HG03025 (cell line): Measurements from ENCODE around the gene ROCK1.
"Not testable (repeated sequence)": the region's sequence is repeated elsewhere in the genome, so short reads cannot be mapped to it uniquely, and the experiment has no call there.

Source experiments
- ATAC-seq: cut with Tn5 transposase; IDR thresholded peaks from one replicate; pipeline ENCODE4 v1.9.1; 2021; ENCODE audit warnings: mild to moderate bottlenecking, moderate library complexity; ENCODE audit not compliant: unreplicated experiment, low FRiP score

ROCK1 gene

DNA sequence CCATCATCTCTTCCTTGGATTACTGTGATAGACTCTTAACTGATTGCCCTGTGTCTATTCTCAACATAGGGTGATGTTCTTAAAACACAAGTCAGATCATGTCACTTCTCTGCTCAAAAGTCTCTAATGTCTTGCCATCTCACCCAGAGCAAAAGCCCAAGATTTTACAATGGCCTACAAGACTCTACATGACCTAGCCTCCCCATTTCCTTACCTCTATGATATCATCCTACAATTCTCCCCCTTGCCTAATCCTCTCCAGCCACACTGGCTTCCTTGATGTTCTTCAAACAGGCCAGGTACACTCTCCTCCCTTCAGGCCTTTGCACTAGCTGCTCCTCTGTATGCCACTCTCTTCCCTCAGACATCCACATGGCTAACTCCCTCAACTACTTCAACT is 55.1 kb downstream of the ROCK1 start:
- no peak for ATAC-seq

DNA sequence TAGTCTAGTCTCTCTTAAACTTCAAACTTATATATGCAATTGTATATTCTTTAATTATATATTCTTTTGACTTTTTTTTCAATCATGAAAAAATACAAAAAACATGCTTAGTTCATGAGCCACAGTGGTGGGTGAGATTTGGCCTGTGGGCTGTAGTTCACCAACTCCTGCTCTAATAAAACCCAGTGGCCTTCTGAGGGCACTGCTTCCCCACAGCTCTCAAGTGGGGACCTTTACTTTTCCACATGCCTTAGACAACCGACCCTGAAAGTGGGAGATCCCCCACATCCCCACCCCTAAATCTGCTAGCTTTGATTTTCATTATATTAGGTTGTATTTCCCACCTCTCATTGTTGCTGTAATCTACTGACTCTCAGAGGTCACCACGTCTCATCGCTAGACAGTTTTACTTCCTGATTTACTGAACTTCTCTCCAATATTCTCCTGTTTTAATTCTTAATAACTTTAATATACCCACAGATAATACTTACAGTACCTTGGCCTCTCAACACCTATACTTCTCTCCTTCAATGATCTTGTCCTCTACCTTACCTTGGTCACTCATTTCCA is 57.3 kb downstream of the ROCK1 start:
- ATAC-seq = no peak

DNA sequence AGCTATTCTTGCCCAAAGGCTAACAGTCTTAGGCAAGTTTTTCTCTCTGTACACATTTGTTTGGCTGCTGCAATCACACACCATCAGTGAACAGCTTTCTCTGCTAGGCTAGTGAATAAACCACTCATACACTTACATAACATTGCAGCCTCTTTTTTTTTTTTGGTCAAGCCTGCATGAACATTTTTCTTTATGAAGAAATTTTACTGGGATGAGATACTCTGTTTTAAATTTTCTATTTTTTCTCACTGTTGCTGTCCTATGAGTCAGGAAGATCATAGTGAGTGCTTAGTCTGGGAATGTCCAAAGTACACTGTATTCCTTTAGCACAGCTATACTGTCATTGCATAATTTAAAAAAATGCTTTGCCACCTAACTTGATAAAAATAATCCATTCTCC is 58.5 kb downstream of the ROCK1 start:
- ATAC-seq = no peak

DNA sequence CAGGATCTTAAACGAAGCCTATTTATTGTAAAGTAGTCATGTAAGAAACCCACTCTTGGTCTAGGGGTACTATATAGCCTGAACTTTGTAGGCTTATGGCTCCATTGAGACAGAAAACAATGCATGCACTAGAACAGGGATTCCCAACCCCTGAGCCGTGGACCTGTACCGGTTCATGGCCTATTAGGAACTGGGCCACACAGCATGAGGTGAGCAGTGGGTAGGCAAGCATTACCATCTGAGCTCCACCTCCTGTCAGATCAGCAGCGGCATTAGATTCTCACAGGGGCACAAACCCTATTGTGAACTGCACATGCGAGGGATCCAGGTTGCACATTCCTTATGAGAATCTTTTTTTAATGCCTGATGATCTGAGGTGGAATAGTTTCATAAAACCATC is 59.2 kb downstream of the ROCK1 start:
- ATAC-seq = no peak

DNA sequence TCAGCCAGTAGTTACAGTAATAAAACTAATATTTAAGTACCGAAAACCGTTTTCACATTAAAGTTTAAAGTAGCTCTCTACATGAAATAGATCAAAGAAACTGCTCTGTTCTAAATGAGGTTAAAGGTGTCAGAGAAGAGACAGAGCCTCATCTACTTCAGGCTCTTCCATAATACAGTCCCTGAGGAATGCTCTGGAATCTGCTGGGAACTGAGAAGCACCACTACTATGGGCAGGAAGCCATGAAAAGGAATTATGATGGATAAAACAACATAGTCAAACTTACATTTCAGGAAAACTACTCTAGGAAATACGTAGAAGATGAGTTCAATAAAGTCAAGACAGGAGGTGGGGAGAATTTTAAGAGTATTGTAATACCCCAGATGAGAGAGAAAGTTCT is 60.0 kb downstream of the ROCK1 start:
- no peak for ATAC-seq

DNA sequence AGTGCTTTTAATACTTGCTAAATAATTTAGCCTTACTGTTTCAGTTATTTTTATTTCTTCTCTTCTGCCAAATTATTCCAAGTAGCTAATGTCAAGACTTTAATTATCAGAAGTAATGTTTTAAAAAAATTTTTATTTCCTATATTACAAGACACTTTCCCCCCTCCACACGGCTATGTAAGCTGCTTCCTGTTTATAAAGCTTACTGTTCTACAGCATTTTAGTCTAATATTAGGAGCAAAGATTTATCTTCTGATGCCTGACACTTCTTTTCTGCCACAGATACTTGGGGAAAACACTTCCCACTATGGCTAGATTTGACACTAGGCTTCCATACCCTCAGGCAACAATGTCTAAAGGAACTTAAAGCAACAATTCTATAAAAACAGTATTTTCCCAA is 62.3 kb downstream of the ROCK1 start:
- ATAC-seq = no peak

DNA sequence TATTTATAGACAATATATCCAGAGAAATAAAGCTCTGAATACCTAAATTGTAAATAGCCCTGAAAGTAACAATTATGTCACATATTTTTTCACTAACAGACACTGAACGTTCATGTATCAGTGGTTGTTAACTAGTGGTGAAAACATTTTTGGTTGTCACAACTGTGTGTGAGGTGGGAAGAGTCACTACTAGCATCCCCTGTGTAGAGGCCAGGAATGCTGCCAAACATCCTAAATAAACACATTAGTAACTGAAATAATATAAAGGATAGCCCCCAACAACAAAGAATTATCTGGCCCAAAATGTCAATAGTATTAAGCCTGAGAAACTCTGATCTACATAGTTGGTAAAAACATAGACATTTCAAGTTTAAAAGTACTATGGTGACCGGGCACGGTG is 64.5 kb downstream of the ROCK1 start:
- ATAC-seq = no peak

DNA sequence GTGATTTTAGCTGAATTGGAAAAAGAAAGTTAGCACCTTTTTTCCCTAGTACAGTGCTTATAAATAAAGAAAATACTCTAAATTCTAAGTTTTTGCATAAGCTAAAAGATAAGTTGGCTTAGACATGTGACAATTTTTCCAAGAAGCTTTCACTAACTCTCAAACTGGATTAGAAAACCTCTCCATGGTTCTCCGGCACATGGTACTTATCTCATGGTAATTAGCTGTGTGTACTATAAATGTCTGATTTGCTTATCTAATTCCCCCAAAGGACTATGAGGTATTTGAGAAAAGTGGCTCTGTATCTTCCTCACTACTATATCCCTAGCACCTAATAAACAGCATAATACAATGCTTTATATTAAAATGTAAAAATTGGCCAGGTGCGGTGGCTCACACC is 71.1 kb downstream of the ROCK1 start:
- no peak for ATAC-seq

DNA sequence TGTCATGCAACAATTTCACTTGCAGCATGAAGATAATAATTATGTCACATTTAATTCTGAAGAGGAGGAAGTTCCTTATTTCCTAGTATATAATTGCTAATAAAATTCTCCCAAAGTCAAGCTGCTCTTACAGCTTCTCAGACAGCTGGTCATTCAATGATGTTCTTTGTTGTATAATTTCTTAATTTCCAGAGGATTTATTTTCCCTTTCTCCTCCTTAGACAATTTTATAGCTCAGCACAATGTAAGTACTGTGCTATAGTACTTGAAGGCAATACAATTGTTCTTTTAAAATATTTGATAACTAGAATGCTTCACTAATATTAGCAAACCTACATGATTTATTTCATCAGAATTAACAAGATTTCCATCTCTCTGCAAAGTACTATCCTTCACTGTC is 73.4 kb downstream of the ROCK1 start:
- no peak for ATAC-seq

DNA sequence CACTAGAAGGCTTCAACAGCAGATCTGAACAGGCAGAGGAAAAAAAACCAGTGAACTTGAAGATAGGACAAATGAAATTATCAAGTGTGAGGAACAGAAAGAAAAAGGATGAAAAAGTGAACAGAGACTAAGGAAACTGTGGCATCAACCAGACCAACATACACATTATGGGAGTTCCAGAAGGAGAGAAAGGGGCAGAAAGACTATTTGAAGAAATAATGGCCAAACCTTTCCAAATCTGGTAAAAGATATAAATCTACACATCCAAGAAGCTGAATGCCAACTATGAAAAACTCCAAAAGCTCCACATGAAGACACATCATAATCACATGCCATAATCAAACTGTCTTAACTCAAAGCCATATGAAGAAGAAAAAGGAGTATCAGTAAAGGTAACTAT is 79.8 kb downstream of the ROCK1 start:
- ATAC-seq = no peak

DNA sequence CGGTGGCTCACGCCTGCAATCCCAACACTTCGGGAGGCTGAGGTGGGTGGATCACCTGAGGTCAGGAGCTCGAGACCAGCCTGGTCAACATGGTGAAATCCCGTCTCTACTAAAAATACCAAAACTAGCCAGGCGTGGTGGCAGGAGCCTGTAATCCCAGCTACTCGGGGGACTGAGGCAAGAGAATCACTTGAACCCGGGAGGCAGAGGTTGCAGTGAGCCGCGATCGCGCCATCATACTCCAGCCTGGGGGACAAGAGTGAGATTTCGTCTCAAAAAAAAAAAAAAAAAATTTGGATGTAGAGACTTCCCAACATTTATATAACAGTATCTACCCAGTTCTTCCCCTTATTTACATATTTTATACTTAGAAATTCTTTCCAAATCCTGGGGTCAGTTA is 93.4 kb downstream of the ROCK1 start:
- not testable (repeated sequence) for ATAC-seq

DNA sequence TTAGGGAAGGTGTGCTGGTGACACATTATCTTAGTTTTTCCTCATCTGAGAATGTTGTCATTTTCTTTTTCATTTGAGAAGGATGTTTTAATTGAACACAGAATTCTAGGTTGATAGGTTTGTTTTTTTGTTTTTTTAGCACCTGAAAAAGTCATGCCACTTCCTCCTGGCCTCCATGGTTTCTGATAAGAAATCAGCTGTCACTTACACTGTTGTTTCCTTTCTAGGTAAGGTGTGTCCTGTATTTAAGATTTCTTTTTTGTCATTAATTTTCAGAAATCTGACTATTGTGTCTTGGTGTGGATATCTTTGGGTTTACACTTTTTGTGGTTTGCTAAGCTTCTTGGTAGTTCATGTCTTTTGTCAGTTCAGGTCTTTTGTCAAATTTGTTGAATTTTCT is 99.3 kb downstream of the ROCK1 start:
- no peak for ATAC-seq

DNA sequence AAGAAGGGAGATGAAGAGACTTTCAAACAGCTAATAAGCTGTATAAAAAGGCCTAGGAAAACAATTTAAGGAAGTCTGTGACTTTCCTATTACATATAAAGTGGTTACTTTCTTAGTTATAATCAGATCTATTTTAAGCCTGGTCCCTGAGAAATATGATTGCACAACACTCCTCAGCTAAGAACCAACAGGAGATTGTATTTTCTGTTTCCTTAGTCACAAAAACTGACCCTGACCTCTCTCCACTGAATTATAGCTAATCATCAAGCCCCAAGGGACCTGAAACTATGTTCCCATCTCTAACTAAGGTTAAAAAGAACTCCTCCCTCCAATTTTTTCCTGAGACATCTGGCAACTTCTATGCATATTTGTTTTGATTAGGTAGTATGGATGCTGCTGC is 106.9 kb downstream of the ROCK1 start:
- no peak for ATAC-seq

DNA sequence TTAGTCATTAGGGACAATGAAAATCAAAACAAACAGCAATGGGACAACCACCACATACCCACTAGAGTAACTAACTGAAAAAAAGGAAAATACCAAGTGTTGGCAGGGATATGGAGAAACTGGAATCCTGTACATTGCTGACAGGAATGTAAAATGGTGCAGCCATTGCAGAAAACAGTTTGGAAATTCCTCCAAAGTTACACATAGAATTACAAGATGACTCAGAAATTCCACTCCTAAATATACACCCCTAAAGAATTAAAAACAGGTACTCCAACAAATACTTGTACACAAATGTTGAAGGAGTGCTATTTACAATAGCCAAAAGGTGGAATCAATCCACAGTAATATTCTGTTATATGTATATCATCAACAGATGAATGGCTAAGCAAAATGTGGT is 110.9 kb downstream of the ROCK1 start:
- no peak for ATAC-seq

DNA sequence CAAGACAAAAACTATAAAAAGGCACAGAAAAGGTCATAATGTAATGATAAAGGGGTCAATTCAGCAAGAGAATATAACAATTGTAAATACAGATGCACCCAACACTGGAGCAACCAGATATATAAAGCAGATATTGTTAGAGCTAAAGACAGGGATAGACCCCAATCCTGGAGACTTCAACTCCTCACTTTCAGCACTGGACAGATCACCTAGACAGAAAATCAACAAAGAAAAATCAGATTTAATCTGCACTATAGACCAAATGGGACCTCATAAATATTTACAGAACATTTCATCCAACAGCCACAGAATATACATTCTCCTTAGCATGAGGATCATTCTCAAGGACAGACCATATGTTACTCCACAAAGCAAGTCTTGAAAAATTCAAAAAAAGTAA is 114.2 kb downstream of the ROCK1 start:
- no peak for ATAC-seq

DNA sequence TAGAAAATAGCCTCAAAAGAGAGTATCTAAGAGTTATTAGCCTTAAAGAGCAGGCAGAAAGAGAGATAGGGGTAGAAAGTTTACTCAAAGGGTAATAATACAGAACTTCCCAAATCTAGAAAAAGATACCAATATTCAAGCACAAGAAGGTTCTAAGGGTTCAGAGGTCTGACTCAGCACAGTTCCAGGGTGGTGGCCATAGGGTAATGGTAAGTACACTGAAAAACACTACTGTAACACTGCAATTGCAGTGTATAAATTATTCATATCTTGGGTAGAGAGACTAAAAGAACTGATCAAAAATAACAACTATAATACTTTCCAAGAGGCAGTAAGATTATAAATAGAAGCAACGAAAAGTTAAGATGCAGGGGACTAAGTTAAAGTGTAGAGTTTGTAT is 115.2 kb downstream of the ROCK1 start:
- no peak for ATAC-seq

DNA sequence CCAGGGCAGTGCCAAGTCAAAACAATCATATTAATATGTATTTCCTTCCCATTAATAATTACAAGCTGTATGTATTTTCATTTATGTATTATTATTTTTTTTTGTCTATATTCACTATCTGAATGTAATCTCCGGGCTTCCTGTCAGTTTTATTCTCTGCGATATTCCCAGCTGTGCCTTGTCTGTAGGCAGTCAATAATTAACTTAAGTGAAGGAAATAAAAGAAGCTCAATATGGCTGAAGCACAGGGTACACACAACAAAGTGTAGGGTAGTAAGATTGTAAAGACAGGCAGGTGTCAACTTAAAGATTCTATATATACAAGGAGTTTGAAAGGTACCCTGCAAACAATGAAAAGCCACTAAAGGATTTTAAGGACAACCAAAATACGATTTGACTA is 122.9 kb downstream of the ROCK1 start:
- ATAC-seq = no peak

DNA sequence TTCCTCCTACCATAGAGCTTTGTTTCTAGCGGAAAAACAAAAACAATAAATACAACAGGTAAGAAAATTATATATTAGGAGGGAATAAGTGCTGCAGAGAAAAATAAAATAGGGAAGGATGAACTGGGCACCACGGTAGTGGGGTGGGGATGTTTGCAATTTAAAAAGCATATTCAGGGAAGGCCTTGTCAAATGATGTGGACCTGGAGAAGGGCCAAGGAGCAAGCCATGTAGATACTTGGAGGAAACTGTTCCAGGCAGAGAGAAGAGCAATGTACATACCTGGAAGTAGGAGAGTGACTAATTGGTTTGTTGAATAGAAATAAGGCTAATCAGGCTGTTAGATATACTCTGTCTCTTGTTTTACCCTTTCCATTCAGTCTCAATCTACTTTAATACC is 136.5 kb downstream of the ROCK1 start:
- ATAC-seq = no peak

DNA sequence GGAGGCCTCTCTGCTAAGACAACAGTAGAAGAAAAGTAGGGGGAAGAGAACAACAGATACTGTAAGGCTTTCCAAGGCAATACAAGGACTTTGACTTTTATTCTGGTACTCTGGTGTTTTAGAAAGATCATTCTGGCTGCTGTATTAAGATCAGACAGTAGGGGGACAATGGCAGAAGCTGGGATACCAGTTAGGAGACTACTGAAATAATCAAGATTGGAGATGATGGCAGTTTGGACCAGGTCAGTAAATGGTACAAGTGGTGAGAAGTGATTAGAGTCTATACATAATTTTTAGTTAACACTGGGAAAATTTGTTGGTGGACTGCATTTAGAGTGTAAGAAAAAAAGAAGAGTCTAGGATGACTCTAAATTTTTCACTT is 139.7 kb downstream of the ROCK1 start:
- ATAC-seq = no peak

DNA sequence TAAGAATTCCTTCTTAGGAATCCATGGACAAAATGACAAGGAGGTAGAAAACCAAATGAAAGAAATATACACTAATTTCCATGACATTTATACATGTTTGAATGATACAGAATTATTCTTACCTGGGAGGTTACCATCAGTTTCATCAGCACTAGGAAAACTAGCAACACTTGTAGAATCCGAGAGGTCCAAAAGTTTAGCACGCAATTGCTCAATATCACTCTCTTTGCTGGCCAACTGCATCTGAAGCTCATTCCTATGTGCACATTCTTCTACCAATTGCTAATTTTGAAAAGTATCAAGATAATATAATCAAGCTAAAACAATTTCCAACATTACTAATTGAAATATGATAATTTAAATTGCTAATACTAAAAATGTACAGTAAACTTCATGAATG is 144.8 kb downstream of the ROCK1 start:
- no peak for ATAC-seq

DNA sequence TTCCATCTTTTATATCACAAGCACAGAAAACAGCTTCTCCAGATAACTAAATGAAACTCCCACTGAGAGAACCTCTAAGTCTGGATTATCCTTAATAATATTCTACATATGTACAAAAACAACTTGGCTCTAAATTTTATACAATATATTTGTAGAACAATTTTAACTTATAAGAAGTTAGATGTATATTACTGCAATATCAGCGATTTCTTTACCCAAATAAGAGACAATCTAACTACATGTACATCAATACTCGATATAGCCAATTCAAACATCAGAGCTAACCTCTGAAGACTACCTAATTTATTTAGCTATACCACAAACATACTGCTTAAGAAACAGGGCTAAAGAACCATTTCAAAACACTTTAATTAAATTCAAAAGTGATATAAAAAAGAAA is 148.6 kb downstream of the ROCK1 start:
- ATAC-seq = no peak

DNA sequence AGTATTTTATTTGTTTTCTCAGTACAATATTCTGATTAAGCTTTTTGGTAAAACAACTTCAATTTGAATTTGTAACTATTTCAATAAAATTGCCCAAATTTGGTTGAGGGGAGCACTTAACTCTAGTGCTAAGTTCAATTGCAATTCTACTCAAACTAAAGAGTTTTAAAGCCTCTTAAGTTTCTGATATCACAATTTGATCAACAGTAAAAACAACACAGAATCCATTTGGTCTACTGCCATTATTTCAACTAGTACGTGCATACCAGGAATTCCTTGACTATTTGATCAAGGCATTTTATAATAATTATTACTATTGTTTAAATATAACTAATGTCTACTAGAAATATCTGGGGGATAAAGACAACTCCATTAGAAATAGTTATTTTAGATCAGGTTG is 150.9 kb downstream of the ROCK1 start:
- ATAC-seq = no peak

DNA sequence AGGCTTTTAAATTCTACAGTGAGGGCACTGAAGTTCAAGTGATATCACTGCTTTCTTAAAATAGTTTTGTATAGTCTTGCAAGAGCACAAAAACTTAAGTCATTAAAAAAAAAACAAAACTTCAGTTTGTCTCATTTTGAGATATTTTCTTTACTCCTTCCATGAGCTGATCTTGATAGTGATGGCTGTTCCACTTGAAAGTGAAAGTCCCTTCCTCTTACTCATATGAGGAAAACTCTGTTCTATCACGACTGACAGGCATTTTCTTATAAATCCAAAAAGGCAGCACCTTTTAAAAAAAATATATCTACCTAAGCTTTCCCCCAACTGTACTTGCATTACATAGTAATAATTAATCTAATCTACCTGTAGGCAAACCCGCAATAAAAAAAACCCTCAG is 160.8 kb downstream of the ROCK1 start:
- ATAC-seq = not testable (repeated sequence)
